Left ventricle myocardium inferior (tissue), 1 donor: ENCODE results near the gene VSTM2L. TPM values are rescaled to one million over a fixed set of nuclear protein-coding genes. Genes with fewer than 3 reads are reported as not detected.
"Not testable (repeated sequence)": the region's sequence is repeated elsewhere in the genome, so short reads cannot be mapped to it uniquely, and the experiment has no call there.

Experiments used
- DNase-seq: peaks from one replicate; pipeline ENCODE4 v3.0.0-alpha.2; 2020
- H3K27ac ChIP-seq: fragments of 200-600 bp; replicated peaks from 2 replicates; pipeline ENCODE4 v1.8.0; 2021
- H3K27me3 ChIP-seq: fragments of 200-600 bp; 2 replicates; pipeline ENCODE4 v1.8.0; 2021; ENCODE audit warnings: low read depth
- H3K36me3 ChIP-seq: fragments of 200-600 bp; 2 replicates; pipeline ENCODE4 v1.8.0; 2021
- H3K4me1 ChIP-seq: fragments of 200-600 bp; 2 replicates; pipeline ENCODE4 v1.8.0; 2021
- H3K4me3 ChIP-seq: fragments of 200-600 bp; 2 replicates; pipeline ENCODE4 v1.8.0; 2021; ENCODE audit warnings: mild to moderate bottlenecking, moderate library complexity
- H3K9me3 ChIP-seq: fragments of 200-600 bp; replicated peaks from 2 replicates; pipeline ENCODE4 v1.8.0; 2021
- intact Hi-C: fragments of 100-400 bp; cut with micrococcal nuclease; formaldehyde crosslinking; loops from one replicate; pipeline ENCODE4 v1.11.0; 2022
- total RNA-seq: library from RNA; stranded (reverse); fragmentation: NEBNext Ultra II Directional; extraction: Animal tissue kit (Norgen Biotek cat#: 25700); gene quantifications from one replicate; pipeline ENCODE4 v1.2.1, GENCODE V29; 2021
- TF ChIP-seq, protein P1 (sequence below): fragments of 200-600 bp; IDR thresholded peaks from 2 replicates; pipeline ENCODE4 v1.8.0; 2021; ENCODE audit warnings: antibody characterized with exemption, mild to moderate bottlenecking, borderline replicate concordance
- donor health status: DM: no; HTN: yes; CAD: no; lungs with severe emphysema.

Gene VSTM2L
- total RNA-seq, 1 donor from 2014 or later, result 50.3 TPM

GRCh38 chr20:37956107-37956585 lies 53.2 kb downstream of the VSTM2L start:
- peaks cover 11% of the 10 kb centered on the region for H3K9me3 ChIP-seq
- no peaks in the 10 kb centered on the region for H3K27me3 ChIP-seq
- TF ChIP-seq, protein P1, sequence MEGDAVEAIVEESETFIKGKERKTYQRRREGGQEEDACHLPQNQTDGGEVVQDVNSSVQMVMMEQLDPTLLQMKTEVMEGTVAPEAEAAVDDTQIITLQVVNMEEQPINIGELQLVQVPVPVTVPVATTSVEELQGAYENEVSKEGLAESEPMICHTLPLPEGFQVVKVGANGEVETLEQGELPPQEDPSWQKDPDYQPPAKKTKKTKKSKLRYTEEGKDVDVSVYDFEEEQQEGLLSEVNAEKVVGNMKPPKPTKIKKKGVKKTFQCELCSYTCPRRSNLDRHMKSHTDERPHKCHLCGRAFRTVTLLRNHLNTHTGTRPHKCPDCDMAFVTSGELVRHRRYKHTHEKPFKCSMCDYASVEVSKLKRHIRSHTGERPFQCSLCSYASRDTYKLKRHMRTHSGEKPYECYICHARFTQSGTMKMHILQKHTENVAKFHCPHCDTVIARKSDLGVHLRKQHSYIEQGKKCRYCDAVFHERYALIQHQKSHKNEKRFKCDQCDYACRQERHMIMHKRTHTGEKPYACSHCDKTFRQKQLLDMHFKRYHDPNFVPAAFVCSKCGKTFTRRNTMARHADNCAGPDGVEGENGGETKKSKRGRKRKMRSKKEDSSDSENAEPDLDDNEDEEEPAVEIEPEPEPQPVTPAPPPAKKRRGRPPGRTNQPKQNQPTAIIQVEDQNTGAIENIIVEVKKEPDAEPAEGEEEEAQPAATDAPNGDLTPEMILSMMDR, result no peak
- H3K27ac ChIP-seq, result no peak overlapping the region
- intact Hi-C loops, result no loop called here
- no peaks in the 10 kb centered on the region for H3K36me3 ChIP-seq
- H3K4me1 ChIP-seq, result no peaks in the 10 kb centered on the region
- H3K4me3 ChIP-seq, result no peak overlapping the region
- DNase-seq, result no peak

DNA sequence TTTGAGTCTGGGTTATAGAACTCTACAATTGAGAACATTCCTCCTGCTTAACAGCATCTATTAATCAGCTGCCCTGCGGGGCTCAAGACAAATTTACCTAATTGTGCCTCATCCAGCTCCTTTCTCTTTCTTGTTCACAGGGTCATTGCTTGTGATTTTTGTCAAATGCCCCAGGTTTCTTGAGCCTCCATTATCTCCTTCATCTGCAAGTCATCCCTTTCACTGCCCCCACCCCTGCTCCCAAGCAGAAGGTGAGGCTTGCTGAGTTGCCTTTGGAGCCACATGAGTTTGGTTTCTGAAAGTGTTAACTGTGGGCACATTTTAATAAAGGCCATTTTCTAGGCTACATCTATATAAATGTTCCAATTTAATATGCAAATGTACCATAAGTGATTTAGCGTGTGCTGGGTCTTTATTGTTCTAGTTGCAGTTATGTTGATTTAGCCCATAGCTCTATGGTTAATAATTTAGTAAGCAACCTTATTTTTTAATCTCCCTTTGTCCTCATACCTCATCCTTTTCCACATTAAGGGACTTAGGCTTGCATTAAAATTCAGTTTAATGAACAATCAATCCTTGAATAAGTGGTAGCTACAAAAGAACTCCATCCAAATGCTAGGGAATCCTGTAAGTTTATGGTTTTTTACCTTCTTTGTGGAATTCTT lies 56.1 kb downstream of the VSTM2L start:
- intact Hi-C loops, result no loop called here
- Histone ChIP-seq H3K27ac (no peak overlapping the region), H3K4me1 (no peaks in the 10 kb centered on the region), H3K4me3 (no peak overlapping the region), H3K9me3 (peaks cover 9% of the 10 kb centered on the region), H3K36me3 (no peaks in the 10 kb centered on the region), H3K27me3 (no peaks in the 10 kb centered on the region)
- no peak for DNase-seq
- TF ChIP-seq, protein P1, result no peak

GRCh38 chr20:37961066-37961465 lies 58.1 kb downstream of the VSTM2L start:
- Histone ChIP-seq H3K27ac (no peak overlapping the region), H3K36me3 (no peaks in the 10 kb centered on the region), H3K4me3 (no peak overlapping the region), H3K27me3 (no peaks in the 10 kb centered on the region), H3K4me1 (no peaks in the 10 kb centered on the region), H3K9me3 (peaks cover 15% of the 10 kb centered on the region)
- no peak for DNase-seq
- TF ChIP-seq, protein P1, result no peak
- intact Hi-C loops, result no loop called here

DNA sequence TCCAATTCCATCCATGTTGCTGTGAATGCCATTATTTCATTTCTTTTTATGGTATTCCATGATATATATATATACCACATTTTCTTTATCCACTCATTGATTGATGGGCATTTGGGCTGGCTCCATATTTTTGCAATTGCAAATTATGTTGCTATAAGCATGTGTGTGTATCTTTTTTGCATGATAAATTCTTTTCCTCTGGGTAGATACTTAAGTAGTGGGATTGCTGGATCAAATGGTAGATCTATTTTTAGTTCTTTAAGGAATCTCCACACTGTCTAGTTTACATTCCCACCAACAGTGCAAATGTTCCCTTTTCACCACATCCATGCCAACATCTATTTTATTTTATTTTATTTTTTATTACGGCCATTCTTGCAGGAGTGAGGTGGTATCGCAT lies 60.6 kb downstream of the VSTM2L start:
- intact Hi-C loops, H3K36me3 ChIP-seq, H3K27me3 ChIP-seq, H3K4me3 ChIP-seq, H3K4me1 ChIP-seq, H3K27ac ChIP-seq, DNase-seq: not testable (repeated sequence)
- H3K9me3 ChIP-seq, result peaks cover 33% of the 10 kb centered on the region

GRCh38 chr20:37968841-37969401 lies 66.0 kb downstream of the VSTM2L start:
- H3K27me3 ChIP-seq, result no peaks in the 10 kb centered on the region
- no peak overlapping the region for H3K4me3 ChIP-seq
- no peaks in the 10 kb centered on the region for H3K36me3 ChIP-seq
- intact Hi-C loops, result no loop called here
- peaks cover 26% of the 10 kb centered on the region for H3K9me3 ChIP-seq
- no peak overlapping the region for H3K27ac ChIP-seq
- peaks cover 9% of the 10 kb centered on the region for H3K4me1 ChIP-seq
- no peak for DNase-seq
- TF ChIP-seq, protein P1, result no peak
